PFSK-1 (cell line): Measurements from ENCODE around the gene POLA1.

ENCODE experiments used
- FOXP2 ChIP-seq: optimal IDR thresholded peaks from 2 replicates; pipeline ENCODE3; 2011; ENCODE audit warnings: borderline replicate concordance, control low read depth, inconsistent platforms; ENCODE audit not compliant: insufficient read depth; ENCODE audit errors: extremely low read length, extremely low read depth
- POLR2AphosphoS5 ChIP-seq: IDR thresholded peaks from 2 replicates; pipeline ENCODE4 v1.6.1; 2012; ENCODE audit warnings: low read depth, mild to moderate bottlenecking, control low read depth, low read length, moderate library complexity
- REST ChIP-seq, 2 experiments: IDR thresholded peaks; 2 replicates each; pipeline versions ENCODE4 v1.6.1 to v1.8.0; 2011 to 2012; ENCODE audit warnings: low read depth in 2 of 2, low read length in 2 of 2, control low read depth in 1 of 2, inconsistent platforms in 1 of 2, mild to moderate bottlenecking in 1 of 2, moderate library complexity in 1 of 2; ENCODE audit not compliant: insufficient read depth in 1 of 2
- SIN3A ChIP-seq: IDR thresholded peaks from 2 replicates; pipeline ENCODE4 v1.6.1; 2012; ENCODE audit warnings: mild to moderate bottlenecking, low read length, moderate library complexity, borderline replicate concordance; ENCODE audit not compliant: insufficient read depth
- TAF1 ChIP-seq: IDR thresholded peaks from 2 replicates; pipeline ENCODE4 v1.6.1; 2012; ENCODE audit warnings: low read length, control low read depth, borderline replicate concordance; ENCODE audit not compliant: insufficient read depth

Gene POLA1

DNA sequence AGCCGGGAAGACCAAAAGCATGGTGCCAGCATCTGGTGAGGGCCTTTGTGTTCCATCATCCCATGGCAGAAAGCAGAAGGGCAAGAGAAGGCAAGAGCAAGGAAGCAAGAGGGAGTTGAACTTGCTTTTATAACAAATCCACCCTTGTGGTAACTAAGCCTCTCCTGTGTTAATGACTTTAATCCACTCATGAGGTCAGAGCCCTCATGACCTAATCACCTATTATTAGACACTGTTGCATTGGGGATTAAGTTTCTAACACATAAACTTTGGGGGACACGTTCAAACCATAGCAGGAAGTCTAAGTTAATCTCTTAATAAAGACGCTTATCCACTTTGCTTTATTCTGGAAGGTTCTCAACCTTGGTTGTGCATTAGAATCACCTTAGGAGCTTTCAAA is 34.1 kb upstream of the POLA1 start:
- TF ChIP-seq REST (IDR thresholded peaks at IDR 0.05; ENCODE audit: insufficient read depth in 1 of 2, low read depth in 2 of 2, low read length in 2 of 2) = no peak
- no peak for TF ChIP-seq TAF1
- no peak for TF ChIP-seq POLR2AphosphoS5
- TF ChIP-seq FOXP2 = no peak
- no peak for TF ChIP-seq SIN3A

- TF ChIP-seq SIN3A (no peak), REST (IDR thresholded peaks at IDR 0.05; ENCODE audit: insufficient read depth in 1 of 2, low read depth in 2 of 2, low read length in 2 of 2) (no peak), FOXP2 (no peak), TAF1 (no peak)
Measured at GRCh38 chrX:24661292-24661691, 32.4 kb upstream of the POLA1 start.

- TF ChIP-seq POLR2AphosphoS5 (no peak), TAF1 (no peak), FOXP2 (no peak), REST (IDR thresholded peaks at IDR 0.05; ENCODE audit: insufficient read depth in 1 of 2, low read depth in 2 of 2, low read length in 2 of 2) (no peak), SIN3A (no peak)
Measured at GRCh38 chrX:24662352-24662751, 31.4 kb upstream of the POLA1 start.

- TF ChIP-seq REST (IDR thresholded peaks at IDR 0.05; ENCODE audit: insufficient read depth in 1 of 2, low read depth in 2 of 2, low read length in 2 of 2) = no peak
- no peak for TF ChIP-seq TAF1
- TF ChIP-seq SIN3A = no peak
- TF ChIP-seq FOXP2 = no peak
- TF ChIP-seq POLR2AphosphoS5 = no peak
Measured at GRCh38 chrX:24668111-24668510, 25.6 kb upstream of the POLA1 start.

GRCh38 chrX:24672701-24673190 is 21.0 kb upstream of the POLA1 start:
- no peak for TF ChIP-seq POLR2AphosphoS5
- no peak for TF ChIP-seq SIN3A
- TF ChIP-seq REST (IDR thresholded peaks at IDR 0.05; ENCODE audit: insufficient read depth in 1 of 2, low read depth in 2 of 2, low read length in 2 of 2) = no peak
- no peak for TF ChIP-seq TAF1
- TF ChIP-seq FOXP2 = no peak
